GM18517 (cell line): Measurements from ENCODE around the gene RNF114.
"Not testable (repeated sequence)": the region's sequence is repeated elsewhere in the genome, so short reads cannot be mapped to it uniquely, and the experiment has no call there.

Source experiments
- ATAC-seq: cut with Tn5 transposase; IDR thresholded peaks from one replicate; pipeline ENCODE4 v1.9.1; 2021; ENCODE audit warnings: mild to moderate bottlenecking, moderate library complexity; ENCODE audit not compliant: unreplicated experiment

RNF114 gene

DNA sequence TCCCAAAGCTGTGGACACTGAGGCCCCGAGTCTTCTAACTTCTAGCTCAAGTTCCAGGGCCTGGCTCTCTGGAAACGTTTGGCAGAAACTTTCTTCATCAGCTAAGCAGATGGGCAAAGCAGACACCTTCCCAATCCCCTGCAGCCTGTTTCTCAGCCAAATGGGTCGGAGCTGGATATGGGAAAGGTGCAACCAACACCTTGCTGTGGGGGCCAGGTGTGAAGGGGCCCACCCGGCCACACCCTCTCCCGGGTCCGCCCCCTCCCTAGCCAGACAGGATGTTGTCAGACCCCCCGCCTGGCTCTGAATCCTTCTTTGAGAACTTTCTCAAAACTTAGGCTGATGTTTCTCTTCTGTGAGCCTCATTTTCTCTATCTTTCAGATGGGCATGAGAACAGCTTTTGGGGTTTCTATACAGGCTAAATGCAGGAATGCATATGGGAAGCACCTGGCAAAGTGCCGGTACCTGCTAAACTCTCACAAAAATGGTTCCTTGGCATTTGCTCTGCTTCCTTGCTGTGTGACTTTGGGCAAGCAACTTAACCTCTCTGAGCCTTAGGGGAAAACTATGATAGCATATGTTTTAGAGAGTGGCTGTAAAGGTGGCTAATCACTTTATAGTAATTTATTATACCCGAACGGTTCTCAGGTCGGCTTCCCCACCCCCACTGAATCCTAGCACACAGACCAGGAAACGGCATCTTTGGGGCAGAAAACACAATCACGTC is 48.4 kb downstream of the RNF114 start:
- ATAC-seq: no peak

DNA sequence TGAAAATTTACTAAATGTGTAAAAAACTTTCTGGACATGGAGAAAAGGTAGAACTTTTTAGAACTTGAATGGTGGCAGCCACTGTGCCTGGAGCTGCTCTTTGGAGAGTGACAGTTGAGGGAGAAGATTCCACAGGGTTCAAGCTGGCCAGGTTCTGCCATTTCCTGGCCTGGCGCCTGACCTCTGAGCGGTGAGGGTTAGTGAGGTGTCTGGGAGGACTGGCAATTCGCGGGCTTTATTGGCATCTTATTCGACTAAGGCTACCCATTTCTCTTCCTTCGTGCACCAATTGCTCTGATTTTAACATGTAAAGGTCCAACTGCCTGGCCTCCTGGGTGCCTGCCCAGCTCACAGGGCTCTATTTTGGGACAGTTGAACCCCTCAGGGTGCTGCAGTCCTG is 49.0 kb downstream of the RNF114 start:
- no peak for ATAC-seq

- ATAC-seq: no peak
Measured at GRCh38 chr20:49985617-49986016, 49.4 kb downstream of the RNF114 start.

DNA sequence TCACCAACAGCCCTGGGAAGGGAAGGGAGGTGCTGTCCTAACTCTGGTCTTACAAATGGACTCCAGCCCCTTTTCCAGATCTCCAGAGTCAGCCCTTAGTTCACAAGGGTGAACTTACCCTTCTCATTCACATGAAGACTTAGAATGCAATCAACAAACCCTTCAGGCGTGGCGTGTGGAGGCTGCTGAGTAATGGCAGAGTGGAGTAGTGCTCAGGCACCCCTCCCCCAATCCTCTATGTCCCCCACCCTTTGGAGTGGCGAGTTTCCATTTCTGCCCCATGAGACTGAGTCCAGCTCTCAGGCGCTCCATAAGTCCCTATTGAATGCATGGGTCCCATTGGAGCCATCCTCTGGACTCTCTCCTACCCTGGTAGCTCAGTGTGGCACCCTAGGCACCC is 49.9 kb downstream of the RNF114 start:
- ATAC-seq: no peak

DNA sequence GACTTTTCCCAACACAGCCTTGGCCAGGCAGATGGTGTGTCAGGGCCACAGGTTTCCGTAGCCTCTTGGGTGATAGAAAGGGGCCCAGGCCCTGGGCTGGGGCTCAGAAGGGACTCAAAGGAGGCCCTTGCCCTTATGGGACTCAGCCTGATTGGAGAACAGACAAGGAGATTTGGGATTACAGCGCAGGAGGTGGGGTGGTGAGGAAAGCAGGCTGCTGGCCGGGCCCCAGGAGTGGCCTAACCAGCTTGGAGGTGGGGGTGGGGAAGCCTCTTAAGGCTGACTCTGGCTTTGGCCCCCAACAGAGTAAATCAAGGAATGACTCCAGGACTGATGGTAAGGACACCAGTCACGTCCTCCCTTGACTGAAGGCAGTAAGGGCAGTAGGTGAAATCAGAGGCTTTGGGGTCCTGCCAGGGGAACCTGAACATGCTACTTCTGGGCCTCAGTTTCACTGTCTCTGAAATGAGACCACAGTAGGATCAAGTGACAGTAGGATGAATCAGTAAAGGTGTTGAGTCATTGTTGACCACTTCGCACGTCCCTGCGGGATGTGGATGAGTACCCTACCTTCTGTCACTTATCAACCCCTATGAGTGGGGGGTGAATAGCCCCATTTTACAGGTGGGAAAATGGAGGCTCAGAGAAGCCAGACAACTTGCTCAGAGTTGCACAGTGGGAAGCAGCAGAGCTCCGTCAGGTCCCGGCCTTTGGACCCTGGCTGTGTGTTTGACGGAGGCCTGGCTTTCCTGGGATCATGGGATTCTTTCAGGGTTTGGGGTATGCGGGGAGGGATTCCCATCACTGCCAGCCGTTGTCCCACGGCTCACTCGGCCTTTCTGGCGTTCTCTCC is 51.0 kb downstream of the RNF114 start:
- no peak for ATAC-seq

DNA sequence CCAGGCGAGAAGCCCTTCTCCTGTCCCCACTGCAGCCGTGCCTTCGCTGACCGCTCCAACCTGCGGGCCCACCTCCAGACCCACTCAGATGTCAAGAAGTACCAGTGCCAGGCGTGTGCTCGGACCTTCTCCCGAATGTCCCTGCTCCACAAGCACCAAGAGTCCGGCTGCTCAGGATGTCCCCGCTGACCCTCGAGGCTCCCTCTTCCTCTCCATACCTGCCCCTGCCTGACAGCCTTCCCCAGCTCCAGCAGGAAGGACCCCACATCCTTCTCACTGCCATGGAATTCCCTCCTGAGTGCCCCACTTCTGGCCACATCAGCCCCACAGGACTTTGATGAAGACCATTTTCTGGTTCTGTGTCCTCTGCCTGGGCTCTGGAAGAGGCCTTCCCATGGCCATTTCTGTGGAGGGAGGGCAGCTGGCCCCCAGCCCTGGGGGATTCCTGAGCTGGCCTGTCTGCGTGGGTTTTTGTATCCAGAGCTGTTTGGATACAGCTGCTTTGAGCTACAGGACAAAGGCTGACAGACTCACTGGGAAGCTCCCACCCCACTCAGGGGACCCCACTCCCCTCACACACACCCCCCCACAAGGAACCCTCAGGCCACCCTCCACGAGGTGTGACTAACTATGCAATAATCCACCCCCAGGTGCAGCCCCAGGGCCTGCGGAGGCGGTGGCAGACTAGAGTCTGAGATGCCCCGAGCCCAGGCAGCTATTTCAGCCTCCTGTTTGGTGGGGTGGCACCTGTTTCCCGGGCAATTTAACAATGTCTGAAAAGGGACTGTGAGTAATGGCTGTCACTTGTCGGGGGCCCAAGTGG is 51.9 kb downstream of the RNF114 start:
- ATAC-seq: no peak

GRCh38 chr20:49989234-49990065 is 53.3 kb downstream of the RNF114 start:
- ATAC-seq: no peak

DNA sequence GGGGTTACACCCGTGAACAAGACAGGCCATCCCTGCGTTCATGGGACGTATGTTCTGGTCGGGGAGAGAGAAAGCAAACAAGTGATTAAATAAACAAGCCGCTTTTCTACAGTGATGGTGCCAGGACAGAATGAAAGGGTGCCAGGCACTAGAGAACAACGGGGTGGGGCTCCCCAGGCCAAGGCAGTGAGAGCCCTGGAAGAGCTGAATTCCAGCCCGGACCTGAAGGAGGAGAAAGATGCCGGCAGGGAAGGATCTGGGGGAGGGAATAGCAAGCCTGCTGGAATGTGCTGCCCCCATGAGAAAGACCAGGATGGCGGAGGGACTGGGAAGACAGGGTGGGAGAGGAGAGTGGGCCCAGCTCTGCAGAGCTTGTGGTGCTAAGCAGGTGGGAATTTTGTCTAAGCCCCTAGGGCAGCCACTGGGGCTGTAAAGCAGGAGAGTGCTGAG is 54.1 kb downstream of the RNF114 start:
- ATAC-seq: no peak

DNA sequence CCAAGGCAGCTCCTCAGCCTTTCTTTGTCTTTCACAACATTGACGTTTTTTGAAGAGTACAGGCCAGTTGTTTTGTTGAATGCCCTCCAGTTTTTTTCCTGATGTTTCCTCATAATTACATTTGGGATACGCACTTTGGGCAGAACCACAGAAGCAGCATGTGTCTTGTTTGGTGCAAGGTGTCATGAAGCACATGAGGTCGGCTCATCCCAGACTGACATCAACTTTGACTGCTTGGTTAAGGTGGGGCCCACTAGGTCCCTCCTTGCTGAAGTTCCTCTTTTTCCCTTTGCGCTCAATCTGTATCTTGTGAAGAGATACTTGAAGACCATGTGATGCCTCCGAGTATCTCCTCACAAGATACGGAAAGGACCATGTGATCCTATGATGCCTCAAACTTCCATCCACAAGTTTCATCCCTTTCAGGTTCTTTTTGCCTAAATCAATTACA is 57.1 kb downstream of the RNF114 start:
- no peak for ATAC-seq

GRCh38 chr20:49995586-49995985 is 59.4 kb downstream of the RNF114 start:
- no peak for ATAC-seq

DNA sequence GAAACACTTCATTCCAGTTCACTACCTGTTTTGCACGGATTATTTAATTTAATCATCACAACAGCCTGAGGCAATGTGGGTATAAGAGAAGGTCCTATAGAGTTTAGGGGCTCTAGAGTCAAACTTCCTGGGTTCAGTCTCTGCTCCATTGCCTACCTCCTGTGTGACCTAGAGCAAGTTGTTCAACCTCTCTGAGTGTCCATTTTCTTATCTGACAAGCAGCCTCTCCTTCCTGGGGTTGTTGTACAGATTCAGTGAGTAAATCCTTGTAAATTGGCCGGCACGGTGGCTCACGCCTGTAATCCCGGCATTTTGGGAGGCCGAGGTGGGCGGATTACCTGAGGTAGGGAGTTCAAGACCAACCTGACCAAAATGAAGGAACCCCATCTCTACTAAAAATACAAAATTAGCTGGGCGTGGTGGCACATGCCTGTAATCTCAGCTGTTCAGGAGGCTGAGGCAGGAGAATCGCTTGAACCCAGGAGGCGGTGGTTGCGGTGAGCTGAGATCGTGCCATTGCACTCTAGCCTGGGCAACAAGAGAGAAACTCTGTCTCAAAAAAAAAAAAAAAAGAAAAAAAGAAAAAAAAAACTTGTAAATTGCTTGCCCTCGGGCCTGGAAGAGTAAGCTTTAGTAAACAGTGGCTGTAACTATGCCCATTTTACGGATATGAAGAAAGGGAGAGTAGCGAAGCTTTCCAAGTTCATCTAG is 62.4 kb downstream of the RNF114 start:
- ATAC-seq: not testable (repeated sequence)

DNA sequence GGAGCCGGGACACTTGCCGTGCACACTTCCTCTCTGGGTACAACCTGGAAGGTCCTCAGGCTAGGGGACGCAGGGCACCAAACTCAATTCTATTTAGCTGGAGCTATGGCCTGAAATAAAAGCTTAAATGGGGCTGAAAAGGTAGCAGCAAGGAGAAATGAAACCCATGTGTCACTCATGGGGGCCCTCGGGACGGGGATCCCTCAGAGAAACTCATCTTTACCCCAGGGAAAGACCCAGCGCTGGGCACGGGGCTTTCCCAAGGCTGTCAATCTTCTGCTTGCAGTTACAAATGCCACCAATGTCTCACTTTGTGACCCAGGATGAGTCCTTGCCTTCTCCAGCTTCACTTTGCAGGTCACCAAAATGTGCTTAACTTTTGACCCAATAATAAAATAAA is 63.1 kb downstream of the RNF114 start:
- no peak for ATAC-seq

DNA sequence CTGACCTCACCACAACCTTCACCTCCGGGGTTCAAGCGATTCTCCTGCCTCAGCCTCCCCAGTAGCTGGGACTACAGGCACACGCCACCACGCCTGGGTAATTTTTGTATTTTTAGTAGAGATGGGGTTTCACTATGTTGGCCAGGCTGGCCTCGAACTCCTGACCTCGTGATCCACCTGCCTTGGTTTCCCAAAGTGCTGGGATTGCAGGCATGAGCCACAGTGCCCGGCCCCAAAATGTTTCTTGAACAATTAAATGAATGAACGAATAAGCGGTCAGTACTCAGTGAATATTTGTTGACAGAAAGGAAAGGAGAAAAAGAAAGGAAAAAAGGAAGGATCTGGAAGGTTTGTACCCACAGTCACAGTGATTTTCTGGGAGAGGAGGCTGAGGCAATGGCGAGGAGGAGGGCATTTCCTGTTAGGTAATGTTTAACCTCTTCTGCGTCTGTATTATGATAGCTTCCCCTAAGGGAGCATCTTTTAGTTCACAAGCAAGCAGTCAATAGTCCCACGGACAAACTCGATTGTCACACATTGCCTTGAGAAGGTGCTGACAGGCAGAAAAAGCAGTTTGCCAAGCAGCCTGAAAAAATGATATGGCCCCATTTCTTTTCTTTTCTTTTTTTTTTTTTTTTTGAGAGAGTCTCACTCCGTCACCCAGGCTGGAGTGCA is 64.5 kb downstream of the RNF114 start:
- not testable (repeated sequence) for ATAC-seq

DNA sequence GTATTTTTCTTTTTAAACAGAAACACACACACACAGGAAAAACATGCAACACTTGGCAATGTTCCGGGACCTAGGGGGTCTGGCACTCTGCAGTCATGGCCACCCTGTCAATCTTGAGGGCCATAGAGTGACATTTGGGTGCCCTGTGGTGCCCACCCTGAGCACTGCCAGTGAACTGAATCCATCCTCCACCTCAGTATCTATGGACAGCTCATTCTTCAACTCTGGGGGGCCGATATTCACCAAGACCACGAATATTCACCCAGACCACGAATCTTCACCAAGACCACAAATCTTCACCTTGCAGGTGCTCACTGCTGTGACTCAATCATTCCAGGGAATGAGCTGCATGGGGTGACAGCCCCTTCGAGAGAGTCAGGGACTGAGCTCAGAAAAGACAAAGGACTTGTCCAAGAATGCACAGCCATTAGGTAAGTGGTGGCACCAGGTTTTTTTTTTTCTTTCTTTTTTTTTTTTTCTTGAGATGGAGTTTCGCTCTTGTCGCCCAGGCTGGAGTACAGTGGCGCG is 65.7 kb downstream of the RNF114 start:
- no peak for ATAC-seq

DNA sequence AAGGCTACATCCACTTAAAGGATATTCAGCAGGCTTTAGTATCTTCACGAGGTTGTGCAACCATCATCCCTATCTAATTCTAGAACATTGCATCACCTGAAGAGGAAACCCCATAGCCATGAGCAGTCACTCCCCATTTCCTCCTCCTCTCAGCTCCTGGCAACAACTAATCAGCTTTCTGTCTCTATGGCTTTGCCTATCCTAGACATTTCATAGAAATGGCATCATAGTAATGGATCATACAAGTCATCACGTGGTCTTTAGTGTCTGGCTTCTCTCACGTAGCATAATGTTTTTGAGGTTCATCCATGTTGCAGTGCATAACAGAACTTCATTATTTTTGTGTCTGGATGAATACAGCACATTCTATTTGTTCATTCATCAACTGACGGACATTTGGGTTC is 67.1 kb downstream of the RNF114 start:
- no peak for ATAC-seq
